A549 treated with AZD9567 at 1 μM for 4 hours (cell line): ENCODE results near the gene CES3. TPM values are rescaled to one million over a fixed set of nuclear protein-coding genes. Genes with fewer than 3 reads are reported as not detected.

ENCODE experiments used
- total RNA-seq: library from RNA; stranded (reverse); fragments of 200-300 nt; extraction: Qiagen RNA extraction; gene quantifications from 5 replicates; pipeline ENCODE4 v1.2.3, GENCODE V29; 2022; ENCODE audit not compliant: insufficient read depth

The CES3 gene
- 2.1 to 6.9 TPM (median 2.2 TPM) in 5 replicates for total RNA-seq

GRCh38 chr16:66961065-66961744, at the start of gene CES3:
Gene CES3, plus strand, starts transcription at chr16:66961266. Its CDS starts 42 bp downstream, at chr16:66961308.

GRCh38 chr16:66918803-66919568, 42.1 kb upstream of the CES3 start, which contains the start of gene CDH16:
Gene CDH16, minus strand, starts transcription at chr16:66918885. Its CDS starts 820 bp downstream, at chr16:66918065.

GRCh38 chr16:66925322-66925840, 35.7 kb upstream of the CES3 start, which contains the start of gene RRAD:
Gene RRAD, minus strand, starts transcription at chr16:66925535. Its CDS starts 356 bp downstream, at chr16:66925179.

GRCh38 chr16:66934138-66934838, 26.8 kb upstream of the CES3 start, which contains the start of gene CIAO2B:
Gene CIAO2B, minus strand, starts transcription at chr16:66934402. Its CDS starts 38 bp downstream, at chr16:66934364.

GRCh38 chr16:66935314-66936011, 25.6 kb upstream of the CES3 start, which contains the start of gene CES2:
Gene CES2, plus strand, starts transcription at chr16:66935516. Its CDS starts 120 bp downstream, at chr16:66935636.

GRCh38 chr16:66988197-66988788, 27.2 kb downstream of the CES3 start, which contains the start of gene CES4A:
Gene CES4A, plus strand, starts transcription at chr16:66988589. Its CDS starts 184 bp downstream, at chr16:66988773.

Other genes starting within 250 kb of the CES3 start
- gene DYNC1LI2, start 209.7 kb upstream of the CES3 start, total RNA-seq: 40.6 to 57.0 TPM (median 55.7 TPM) in 5 replicates
- gene TERB1, start 159.7 kb upstream of the CES3 start, total RNA-seq: 0.07 to 0.08 TPM in 2 of 5 replicates, not detected in the others
- gene NAE1, start 130.3 kb upstream of the CES3 start, total RNA-seq: 63.8 to 71.1 TPM (median 68.0 TPM) in 5 replicates
- gene CA7, start 116.9 kb upstream of the CES3 start, total RNA-seq: not detected in 5 replicates
- 3.4 to 7.0 TPM (median 6.1 TPM) in 5 replicates for gene PDP2, start 80.8 kb upstream of the CES3 start, total RNA-seq
- 2.0 to 3.6 TPM (median 2.7 TPM) in 5 replicates for gene CDH16, start 42.4 kb upstream of the CES3 start, total RNA-seq
- gene RRAD, start 35.7 kb upstream of the CES3 start, total RNA-seq: 24.5 to 42.4 TPM (median 33.2 TPM) in 5 replicates
- 127 to 188 TPM (median 178 TPM) in 5 replicates for gene CIAO2B, start 26.9 kb upstream of the CES3 start, total RNA-seq
- 26.8 to 32.6 TPM (median 31.1 TPM) in 5 replicates for gene CES2, start 25.8 kb upstream of the CES3 start, total RNA-seq
- gene CES4A, start 27.3 kb downstream of the CES3 start, total RNA-seq: 2.1 to 3.2 TPM (median 2.9 TPM) in 5 replicates
- 48.0 to 74.9 TPM (median 52.6 TPM) in 5 replicates for gene CBFB, start 67.9 kb downstream of the CES3 start, total RNA-seq
- gene PHAF1, start 148.7 kb downstream of the CES3 start, total RNA-seq: 25.7 to 34.0 TPM (median 26.3 TPM) in 5 replicates
- 7.3 to 8.6 TPM (median 8.4 TPM) in 5 replicates for gene B3GNT9, start 189.7 kb downstream of the CES3 start, total RNA-seq
- 12.6 to 23.6 TPM (median 22.4 TPM) in 5 replicates for gene TRADD, start 198.6 kb downstream of the CES3 start, total RNA-seq
- 4.9 to 12.1 TPM (median 8.9 TPM) in 5 replicates for gene FBXL8, start 198.7 kb downstream of the CES3 start, total RNA-seq
- 5.9 to 18.4 TPM (median 16.4 TPM) in 5 replicates for gene HSF4, start 203.5 kb downstream of the CES3 start, total RNA-seq
- 43.9 to 83.6 TPM (median 80.7 TPM) in 5 replicates for gene NOL3, start 209.3 kb downstream of the CES3 start, total RNA-seq
- gene MATCAP1, start 222.7 kb downstream of the CES3 start, total RNA-seq: 5.3 to 8.6 TPM (median 6.8 TPM) in 5 replicates
- 0.07 to 0.15 TPM (median 0.12 TPM) in 4 of 5 replicates, not detected in the other for gene EXOC3L1, start 228.9 kb downstream of the CES3 start, total RNA-seq
- 102 to 121 TPM (median 104 TPM) in 5 replicates for gene E2F4, start 230.9 kb downstream of the CES3 start, total RNA-seq
- 1.6 to 1.7 TPM (median 1.7 TPM) in 4 of 5 replicates, not detected in the other for gene ELMO3, start 237.9 kb downstream of the CES3 start, total RNA-seq